Effector memory CD8-positive, alpha-beta T cell (primary cell): Measurements from ENCODE around the gene SMIM10L1.
A peak's percentile ranks its signal among the peaks of the same experiment; 100 is the strongest.

Experiments used
- ATAC-seq: fragments of 150-1000 bp; cut with Tn5 transposase; replicated peaks from 2 replicates; pipeline ENCODE4 v1.10.0; 2021; ENCODE audit warnings: mild to moderate bottlenecking, moderate library complexity
- DNase-seq, 3 experiments: peaks; one replicate each; pipeline ENCODE4 v3.0.0; 2021
- H3K27ac Mint-ChIP-seq, 2 donors: one replicate each; pipeline ENCODE4 v1.8.0; 2022; ENCODE audit warnings: mild to moderate bottlenecking in 2 of 2, mixed read lengths in 2 of 2, moderate library complexity in 2 of 2
- H3K27me3 Mint-ChIP-seq, 2 donors: one replicate each; pipeline ENCODE4 v1.8.0; 2022; ENCODE audit warnings: mixed read lengths in 2 of 2
- H3K36me3 Mint-ChIP-seq: one replicate; pipeline ENCODE4 v1.8.0; 2022; ENCODE audit warnings: mild to moderate bottlenecking, moderate library complexity, mixed read lengths; ENCODE audit not compliant: insufficient read depth
- H3K4me1 Mint-ChIP-seq, 2 donors: one replicate each; pipeline ENCODE4 v1.8.0; 2022; ENCODE audit warnings: low read depth in 2 of 2, mixed read lengths in 2 of 2
- H3K4me3 Mint-ChIP-seq, 2 donors: one replicate each; pipeline ENCODE4 v1.8.0; 2022; ENCODE audit warnings: mild to moderate bottlenecking in 2 of 2, mixed read lengths in 2 of 2, moderate library complexity in 2 of 2
- H3K9me3 Mint-ChIP-seq, 2 donors: one replicate each; pipeline ENCODE4 v1.8.0; 2022; ENCODE audit warnings: mixed read lengths in 2 of 2
- total RNA-seq, 9 experiments: gene quantifications; one replicate each; lab custom pipeline; 2026; lab: John Stamatoyannopoulos, UW

The SMIM10L1 gene
- total RNA-seq: 16.1 to 49.1 (median 37.9) reads per million in 9 experiments

DNA sequence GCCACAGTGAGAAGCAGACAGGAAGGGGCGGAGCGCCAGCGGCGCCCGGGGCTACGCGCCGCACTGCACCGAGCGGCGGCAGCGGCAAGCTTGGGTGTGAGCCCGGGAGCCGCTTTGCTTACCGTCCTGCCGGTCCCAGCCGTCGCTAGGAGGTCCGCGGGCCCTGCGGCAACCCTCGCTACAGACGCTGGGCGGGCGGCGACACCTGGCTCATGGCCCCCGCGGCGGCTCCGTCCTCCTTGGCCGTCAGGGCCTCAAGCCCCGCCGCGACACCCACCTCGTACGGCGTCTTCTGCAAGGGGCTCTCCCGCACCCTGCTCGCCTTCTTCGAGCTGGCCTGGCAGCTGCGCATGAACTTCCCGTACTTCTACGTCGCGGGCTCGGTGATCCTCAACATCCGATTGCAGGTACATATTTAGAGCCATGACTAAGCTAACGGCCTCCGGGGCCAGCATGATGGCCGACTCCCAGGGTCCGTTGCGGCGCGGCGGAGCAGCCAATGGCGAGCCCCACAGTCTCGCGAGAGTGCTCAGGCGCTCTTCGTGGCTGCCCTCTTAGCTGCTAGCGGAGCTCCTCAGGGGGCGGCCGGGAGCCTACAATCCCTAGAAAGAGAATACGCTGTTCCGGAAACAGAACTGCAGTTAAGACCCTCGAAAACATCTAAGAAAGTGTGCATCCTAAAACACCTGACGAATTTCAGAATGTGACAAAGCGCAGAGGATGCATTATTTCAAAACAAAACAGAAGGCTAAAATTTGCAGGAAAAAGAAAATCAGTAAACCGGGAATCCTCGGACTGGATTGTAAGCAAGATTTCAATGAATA is at the start of gene SMIM10L1:
SMIM10L1 (plus strand) TSS at position 50 of the 824 bp plus-strand sequence; CDS start at position 213, 163 bp downstream.
- H3K27me3 Mint-ChIP-seq: no peaks in the 10 kb centered on the region
- peak; percentile 79 to 84 (median 82) for DNase-seq
- no peaks in the 10 kb centered on the region for H3K9me3 Mint-ChIP-seq
- peak within 1 kb of the TSS; percentile 99 to 100 for H3K27ac Mint-ChIP-seq
- peaks cover 44 to 48% of the 10 kb centered on the region in 2 donors for H3K4me1 Mint-ChIP-seq
- peak; percentile 91 for ATAC-seq
- peaks cover 20% of the 10 kb centered on the region for H3K36me3 Mint-ChIP-seq
- H3K4me3 Mint-ChIP-seq: peak within 1 kb of the TSS; percentile 99

DNA sequence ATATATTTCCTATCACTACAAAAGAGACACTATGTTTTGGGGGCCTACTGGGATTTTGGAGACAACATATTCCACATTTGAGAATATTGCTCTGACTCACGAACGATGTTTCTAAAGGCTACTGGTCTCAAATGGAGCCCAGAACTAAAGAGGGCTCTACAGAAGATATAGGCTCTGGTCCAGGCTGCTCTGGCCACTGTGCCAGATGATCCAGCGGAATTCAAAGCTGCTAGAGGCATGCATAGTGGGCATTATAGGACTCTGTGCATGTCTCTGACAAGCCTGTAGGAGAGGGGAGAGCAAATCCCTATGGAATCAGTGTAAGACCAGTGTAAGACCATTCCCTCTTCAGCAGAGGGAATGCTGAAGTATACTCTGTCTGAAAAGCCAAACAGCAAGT is 40.6 kb upstream of the SMIM10L1 start:
- Mint-ChIP-seq H3K27me3 (no peaks in the 10 kb centered on the region), H3K4me1 (peaks cover 14 to 22% of the 10 kb centered on the region in 2 donors), H3K4me3 (no peak overlapping the region), H3K9me3 (no peaks in the 10 kb centered on the region), H3K27ac (no peak overlapping the region), H3K36me3 (no peaks in the 10 kb centered on the region)
- DNase-seq (no peak), ATAC-seq (no peak)

DNA sequence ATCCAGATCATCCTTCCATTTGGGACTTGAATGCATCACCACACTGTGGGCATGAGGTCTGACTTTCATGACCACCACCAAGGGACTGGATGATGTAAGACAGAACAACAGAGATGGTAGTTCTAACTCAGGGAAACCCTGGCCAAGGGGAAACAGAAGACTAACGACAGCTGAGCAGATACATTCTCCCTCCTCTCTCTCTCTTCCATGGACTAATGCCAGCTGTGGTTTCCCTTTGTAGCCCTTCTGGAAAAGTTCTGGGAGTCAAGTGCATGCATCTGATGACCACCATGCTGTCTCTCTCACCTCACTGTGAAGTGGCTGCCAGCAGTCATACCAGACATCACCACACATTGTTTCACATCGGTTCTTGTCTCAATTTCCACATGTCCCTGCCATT is 40.0 kb upstream of the SMIM10L1 start:
- Mint-ChIP-seq H3K4me1 (peaks cover 15 to 24% of the 10 kb centered on the region in 2 donors), H3K9me3 (no peaks in the 10 kb centered on the region)
- DNase-seq: no peak

DNA sequence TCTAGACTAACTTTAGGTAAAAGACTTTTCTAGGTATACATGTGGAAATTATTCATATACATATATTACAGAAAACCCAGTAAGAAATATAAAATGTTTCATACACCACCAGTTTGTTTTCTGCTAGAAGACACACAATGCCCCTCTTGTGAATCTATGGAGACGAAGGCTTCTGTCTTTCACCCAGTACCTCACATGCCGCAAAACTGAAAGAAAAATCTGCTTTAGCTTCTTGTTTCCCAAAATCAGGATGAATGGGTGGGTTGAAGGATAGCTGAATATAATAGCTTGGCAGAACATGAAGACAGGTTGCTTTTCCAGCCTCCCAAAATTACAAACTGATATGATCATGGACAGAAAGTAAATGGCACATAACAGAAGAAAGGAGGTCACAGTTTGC is 37.8 kb upstream of the SMIM10L1 start:
- Mint-ChIP-seq H3K9me3 (no peaks in the 10 kb centered on the region), H3K4me1 (peaks cover 18 to 32% of the 10 kb centered on the region in 2 donors), H3K27me3 (no peaks in the 10 kb centered on the region), H3K4me3 (no peak overlapping the region), H3K36me3 (no peaks in the 10 kb centered on the region), H3K27ac (no peak overlapping the region)
- DNase-seq (no peak), ATAC-seq (no peak)

More for the DNA sequence above, 40.0 kb upstream of the SMIM10L1 start:
- Mint-ChIP-seq H3K36me3 (no peaks in the 10 kb centered on the region), H3K4me3 (no peak overlapping the region), H3K27ac (no peak overlapping the region), H3K27me3 (no peaks in the 10 kb centered on the region)
- no peak for ATAC-seq

GRCh38 chr12:11133816-11134215 is 37.2 kb upstream of the SMIM10L1 start:
- ATAC-seq (no peak), DNase-seq (no peak)
- Mint-ChIP-seq H3K4me3 (no peak overlapping the region), H3K9me3 (no peaks in the 10 kb centered on the region), H3K27ac (no peak overlapping the region), H3K36me3 (no peaks in the 10 kb centered on the region), H3K27me3 (no peaks in the 10 kb centered on the region), H3K4me1 (peaks cover 18 to 32% of the 10 kb centered on the region in 2 donors)

DNA sequence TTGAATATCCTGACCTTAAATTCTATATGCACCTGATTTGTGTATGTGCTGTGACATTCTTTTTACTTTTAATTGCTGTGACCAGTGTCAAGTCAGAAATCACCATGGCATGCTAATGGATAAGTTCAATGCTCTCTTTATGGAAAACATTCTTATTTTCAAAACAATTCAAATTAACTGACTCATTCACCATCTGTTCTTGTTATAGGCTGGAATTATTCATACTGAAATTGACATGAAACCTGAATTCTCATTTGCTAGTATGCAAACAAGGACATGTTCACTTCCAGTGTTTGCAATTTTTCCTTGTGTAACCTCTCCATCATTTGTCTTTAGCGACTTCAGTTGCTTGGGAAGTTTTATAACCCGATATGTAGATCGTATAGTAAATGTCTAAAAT is 36.7 kb upstream of the SMIM10L1 start, which contains the start of gene TAS2R30:
TAS2R30 (minus strand) TSS at position 340 of the 400 bp plus-strand sequence. CDS start 400 bp downstream, outside the sequence.
- no peaks in the 10 kb centered on the region for H3K27me3 Mint-ChIP-seq
- peaks cover 18 to 36% of the 10 kb centered on the region in 2 donors for H3K4me1 Mint-ChIP-seq
- no peaks in the 10 kb centered on the region for H3K36me3 Mint-ChIP-seq
- no peak for DNase-seq
- no peak within 1 kb of the TSS for H3K4me3 Mint-ChIP-seq
- no peak within 1 kb of the TSS for H3K27ac Mint-ChIP-seq
- ATAC-seq: no peak
- H3K9me3 Mint-ChIP-seq: no peaks in the 10 kb centered on the region

- DNase-seq: no peak
- H3K4me1 Mint-ChIP-seq: peaks cover 19 to 37% of the 10 kb centered on the region in 2 donors
- H3K9me3 Mint-ChIP-seq: no peaks in the 10 kb centered on the region
- H3K36me3 Mint-ChIP-seq: no peaks in the 10 kb centered on the region
- no peak overlapping the region for H3K27ac Mint-ChIP-seq
- H3K4me3 Mint-ChIP-seq: no peak overlapping the region
- H3K27me3 Mint-ChIP-seq: no peaks in the 10 kb centered on the region
- no peak for ATAC-seq
Observed at GRCh38 chr12:11136075-11136474, 34.9 kb upstream of the SMIM10L1 start.

DNA sequence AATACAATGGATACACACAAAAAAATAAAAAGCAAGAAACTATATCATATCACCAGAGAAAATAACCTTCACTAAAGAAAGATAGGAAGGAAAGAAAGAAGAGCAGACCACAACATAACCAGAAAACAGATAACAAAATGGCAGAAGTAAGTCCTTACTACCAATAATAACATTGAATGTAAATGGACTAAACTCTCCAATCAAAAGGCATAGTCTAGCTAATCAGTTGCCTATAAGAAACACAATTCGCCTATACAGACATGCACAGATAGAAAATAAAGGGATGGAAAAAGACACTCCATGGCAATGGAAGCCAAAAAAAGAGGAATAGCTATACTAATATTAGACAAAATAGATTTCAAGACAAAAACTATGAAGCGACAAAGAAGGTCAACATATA is 27.6 kb upstream of the SMIM10L1 start:
- no peak overlapping the region for H3K27ac Mint-ChIP-seq

DNA sequence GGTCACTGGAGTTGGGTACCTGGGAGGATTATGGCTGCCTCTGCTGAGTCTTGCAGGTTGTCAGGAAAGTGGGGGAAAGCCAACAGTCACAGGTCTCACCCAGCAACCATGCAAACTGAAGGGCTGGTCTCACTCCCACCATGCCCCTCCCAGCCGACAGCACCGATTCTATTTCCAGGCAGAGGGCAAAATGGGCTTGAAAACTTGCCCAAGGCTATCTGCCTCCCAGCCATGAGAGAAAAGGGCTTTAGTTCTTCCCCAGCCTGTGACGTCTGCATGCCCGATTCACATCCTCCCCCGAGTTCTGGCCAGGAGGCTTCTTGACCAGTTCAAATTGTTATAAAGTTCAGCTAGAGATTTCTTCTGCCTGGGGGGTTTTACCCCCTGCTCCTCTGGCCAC is 26.7 kb upstream of the SMIM10L1 start:
- Mint-ChIP-seq H3K9me3 (no peaks in the 10 kb centered on the region), H3K27me3 (no peaks in the 10 kb centered on the region), H3K4me3 (no peak overlapping the region), H3K4me1 (peaks cover 17 to 29% of the 10 kb centered on the region in 2 donors), H3K27ac (peak overlapping the region in 1 of 2 donors; percentile 41), H3K36me3 (peaks cover 3% of the 10 kb centered on the region)
- ATAC-seq: no peak
- DNase-seq: no peak

More for the DNA sequence above, 27.6 kb upstream of the SMIM10L1 start:
- H3K4me1 Mint-ChIP-seq: peaks cover 16 to 32% of the 10 kb centered on the region in 2 donors
- H3K36me3 Mint-ChIP-seq: peaks cover 3% of the 10 kb centered on the region
- no peaks in the 10 kb centered on the region for H3K9me3 Mint-ChIP-seq
- H3K4me3 Mint-ChIP-seq: no peak overlapping the region
- no peaks in the 10 kb centered on the region for H3K27me3 Mint-ChIP-seq
- DNase-seq (no peak), ATAC-seq (no peak)

- no peak overlapping the region for H3K27ac Mint-ChIP-seq
- no peaks in the 10 kb centered on the region for H3K9me3 Mint-ChIP-seq
- peaks cover 12 to 33% of the 10 kb centered on the region in 2 donors for H3K4me1 Mint-ChIP-seq
- no peak for ATAC-seq
- H3K27me3 Mint-ChIP-seq: no peaks in the 10 kb centered on the region
- no peak for DNase-seq
- peaks cover 3% of the 10 kb centered on the region for H3K36me3 Mint-ChIP-seq
- no peak overlapping the region for H3K4me3 Mint-ChIP-seq
Observed at GRCh38 chr12:11147420-11147819, 23.6 kb upstream of the SMIM10L1 start.

GRCh38 chr12:11150832-11151231 is 20.2 kb upstream of the SMIM10L1 start:
- Mint-ChIP-seq H3K4me1 (peaks cover 9 to 17% of the 10 kb centered on the region in 2 donors), H3K27me3 (no peaks in the 10 kb centered on the region), H3K9me3 (no peaks in the 10 kb centered on the region), H3K4me3 (no peak overlapping the region), H3K27ac (no peak overlapping the region), H3K36me3 (no peaks in the 10 kb centered on the region)
- ATAC-seq: no peak
- no peak for DNase-seq

DNA sequence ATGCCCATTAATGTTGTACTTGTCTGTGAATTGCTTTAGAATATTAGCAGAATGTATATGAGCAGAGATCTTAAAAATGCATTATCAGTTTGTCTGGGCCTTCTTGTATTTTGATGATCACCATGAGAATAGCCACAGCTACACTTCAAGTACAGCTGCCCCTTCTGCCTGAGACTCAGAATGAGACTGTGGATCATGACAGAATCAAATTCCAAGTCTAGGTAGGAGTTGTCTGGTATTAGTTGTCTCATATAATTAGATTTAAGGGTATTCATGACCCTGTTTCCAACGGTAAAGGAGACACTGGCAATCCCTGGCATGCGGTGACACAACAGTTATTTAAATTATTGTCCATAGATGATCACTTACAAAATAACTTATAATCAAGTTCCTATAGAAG is 18.3 kb upstream of the SMIM10L1 start:
- Mint-ChIP-seq H3K27ac (no peak overlapping the region), H3K4me3 (no peak overlapping the region), H3K9me3 (no peaks in the 10 kb centered on the region), H3K27me3 (no peaks in the 10 kb centered on the region), H3K4me1 (peaks cover 9 to 15% of the 10 kb centered on the region in 2 donors), H3K36me3 (peaks cover 10% of the 10 kb centered on the region)
- DNase-seq (no peak), ATAC-seq (no peak)

DNA sequence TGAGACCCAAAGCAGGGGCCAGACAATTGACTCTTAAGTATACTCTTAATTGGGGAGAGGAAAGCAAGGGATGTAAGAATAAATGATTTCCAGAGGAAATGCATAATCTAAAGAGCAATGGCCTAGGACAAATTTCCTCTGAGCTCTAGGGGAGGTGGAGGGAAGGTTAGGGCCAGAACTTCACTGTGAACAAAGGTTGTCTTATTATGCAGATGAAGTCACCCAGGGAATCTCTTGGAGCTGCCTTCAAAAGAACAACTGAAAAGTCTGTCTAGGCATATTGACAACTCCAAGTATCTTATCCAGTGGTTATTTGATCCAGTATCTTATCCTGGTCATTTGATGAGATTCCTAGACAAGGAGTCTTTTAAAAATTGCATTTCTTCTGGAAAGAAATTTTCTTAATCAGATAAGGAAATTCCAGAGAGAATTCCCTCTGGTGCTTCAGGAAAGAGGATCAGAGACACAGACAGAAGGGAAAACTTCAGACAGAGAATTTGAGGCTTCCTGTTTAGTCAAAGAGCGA is 16.5 kb upstream of the SMIM10L1 start:
- H3K27ac Mint-ChIP-seq: no peak overlapping the region
- H3K4me3 Mint-ChIP-seq: no peak overlapping the region
- no peaks in the 10 kb centered on the region for H3K27me3 Mint-ChIP-seq
- no peaks in the 10 kb centered on the region for H3K9me3 Mint-ChIP-seq
- ATAC-seq (no peak), DNase-seq (no peak)
- H3K4me1 Mint-ChIP-seq: peaks cover 11 to 27% of the 10 kb centered on the region in 2 donors
- peaks cover 14% of the 10 kb centered on the region for H3K36me3 Mint-ChIP-seq
